GM13976 (cell line): Measurements from ENCODE around the gene C11orf98.
"Not testable (repeated sequence)": the region's sequence is repeated elsewhere in the genome, so short reads cannot be mapped to it uniquely, and the experiment has no call there.

Experiments
- DNase-seq: peaks from one replicate; pipeline ENCODE4 v3.0.0; 2012; ENCODE audit warnings: low spot score
- in situ Hi-C: fragments of 300-500 bp; cut with MboI; formaldehyde crosslinking; loops from one replicate; pipeline ENCODE4 v1.12.0; 2022; ENCODE audit warnings: low sequenced_read_pairs, mixed read lengths, inconsistent platforms; ENCODE audit not compliant: unreplicated experiment
- TF ChIP-seq, protein P1 (sequence below): IDR thresholded peaks from 2 replicates; pipeline ENCODE4 v1.5.1; 2012; ENCODE audit warnings: borderline replicate concordance, mild to moderate bottlenecking; ENCODE audit not compliant: insufficient read depth; ENCODE audit errors: extremely low read depth, missing control alignments, control extremely low read depth

The C11orf98 gene

DNA sequence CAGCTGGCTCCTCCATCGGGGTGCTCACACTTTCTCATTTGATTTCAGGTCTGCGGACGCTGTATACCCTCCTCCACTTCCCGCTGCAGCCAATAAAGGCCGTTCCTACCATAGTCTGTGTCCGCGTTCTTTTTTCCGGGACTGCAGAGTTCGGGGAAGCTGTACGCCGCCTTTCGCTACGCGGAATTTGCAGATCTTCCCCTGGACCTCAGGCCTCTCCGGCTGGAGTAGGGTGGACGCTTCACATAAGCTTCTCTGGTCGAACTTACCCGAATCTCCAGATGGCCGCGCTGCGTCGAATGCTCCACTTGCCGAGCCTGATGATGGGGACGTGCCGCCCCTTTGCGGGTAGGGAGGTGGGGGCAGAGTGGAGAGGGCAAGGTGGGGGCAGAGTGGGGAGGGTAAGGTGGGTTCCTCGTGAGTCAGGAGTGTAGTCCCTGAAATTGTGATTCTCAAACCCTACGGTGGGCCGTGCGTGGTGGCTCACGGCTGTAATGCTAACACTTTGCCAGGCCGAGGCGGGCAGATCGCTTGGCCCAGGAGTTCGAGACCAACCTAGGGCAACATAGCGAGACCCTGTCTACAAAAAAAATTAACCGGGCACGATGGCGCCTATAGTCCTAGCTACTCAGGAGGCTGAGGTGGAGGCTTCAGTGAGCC lies 719 bp upstream of the C11orf98 start:
- TF ChIP-seq, protein P1, sequence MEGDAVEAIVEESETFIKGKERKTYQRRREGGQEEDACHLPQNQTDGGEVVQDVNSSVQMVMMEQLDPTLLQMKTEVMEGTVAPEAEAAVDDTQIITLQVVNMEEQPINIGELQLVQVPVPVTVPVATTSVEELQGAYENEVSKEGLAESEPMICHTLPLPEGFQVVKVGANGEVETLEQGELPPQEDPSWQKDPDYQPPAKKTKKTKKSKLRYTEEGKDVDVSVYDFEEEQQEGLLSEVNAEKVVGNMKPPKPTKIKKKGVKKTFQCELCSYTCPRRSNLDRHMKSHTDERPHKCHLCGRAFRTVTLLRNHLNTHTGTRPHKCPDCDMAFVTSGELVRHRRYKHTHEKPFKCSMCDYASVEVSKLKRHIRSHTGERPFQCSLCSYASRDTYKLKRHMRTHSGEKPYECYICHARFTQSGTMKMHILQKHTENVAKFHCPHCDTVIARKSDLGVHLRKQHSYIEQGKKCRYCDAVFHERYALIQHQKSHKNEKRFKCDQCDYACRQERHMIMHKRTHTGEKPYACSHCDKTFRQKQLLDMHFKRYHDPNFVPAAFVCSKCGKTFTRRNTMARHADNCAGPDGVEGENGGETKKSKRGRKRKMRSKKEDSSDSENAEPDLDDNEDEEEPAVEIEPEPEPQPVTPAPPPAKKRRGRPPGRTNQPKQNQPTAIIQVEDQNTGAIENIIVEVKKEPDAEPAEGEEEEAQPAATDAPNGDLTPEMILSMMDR = no peak
- in situ Hi-C loops = no loop called here
- DNase-seq = peak; percentile 62

- in situ Hi-C loops = no loop called here
- TF ChIP-seq, protein P1 = no peak
- peak; percentile 74 for DNase-seq
These were observed 470 bp downstream of the C11orf98 start for GRCh38 chr11:62664405-62665074.

DNA sequence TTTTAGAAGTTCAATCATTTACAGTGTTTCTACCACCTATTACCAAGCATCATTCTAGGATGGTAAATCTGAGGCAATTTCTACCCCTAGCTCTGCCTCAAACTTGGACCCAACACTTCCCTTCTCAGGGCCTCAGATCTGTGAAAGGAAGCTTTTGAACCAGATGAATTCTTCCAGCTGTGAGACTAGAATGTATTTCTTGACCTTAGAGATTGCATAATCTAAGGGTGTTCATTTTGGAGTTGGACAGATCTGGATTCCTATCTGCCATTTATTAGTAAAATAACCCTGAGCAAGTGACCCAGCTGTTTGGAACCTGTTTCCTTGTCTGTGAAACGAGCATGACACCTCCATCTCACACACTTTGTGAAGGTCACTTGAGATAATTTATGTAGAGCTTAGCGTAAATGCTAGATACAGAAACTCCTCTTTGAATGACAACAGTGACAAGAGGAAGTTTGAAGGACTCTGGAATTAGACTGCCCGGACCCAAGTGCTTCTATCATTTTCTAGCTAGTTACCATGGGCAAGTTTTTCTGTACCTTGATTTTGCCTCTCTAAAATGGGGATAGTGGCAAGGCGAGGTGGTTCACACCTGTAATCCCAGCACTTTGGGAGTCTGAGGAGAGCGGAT lies 8.1 kb downstream of the C11orf98 start:
- no peak for DNase-seq
- TF ChIP-seq, protein P1 = no peak
- in situ Hi-C loops = no loop called here

DNA sequence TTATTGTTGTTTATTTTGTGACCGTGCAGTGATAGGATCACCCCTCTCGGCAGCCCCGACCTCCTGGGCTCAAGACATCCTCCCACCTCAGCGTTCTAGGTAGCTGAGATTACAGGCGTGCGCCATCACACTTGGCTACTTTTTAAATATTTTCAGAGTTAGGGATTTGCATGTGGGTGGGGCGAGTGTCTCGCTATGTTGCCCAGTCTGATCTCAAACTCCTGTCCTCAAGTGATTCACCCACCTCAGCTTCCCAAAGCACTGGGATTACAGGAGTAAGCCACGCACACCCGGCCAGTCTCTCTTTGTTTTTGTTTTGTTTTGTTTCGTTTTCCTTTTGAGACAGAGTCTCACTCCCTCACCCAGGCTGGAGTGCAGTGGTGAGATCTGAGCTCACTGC lies 10.7 kb downstream of the C11orf98 start:
- TF ChIP-seq, protein P1 = no peak
- in situ Hi-C loops = no loop called here
- DNase-seq = no peak

DNA sequence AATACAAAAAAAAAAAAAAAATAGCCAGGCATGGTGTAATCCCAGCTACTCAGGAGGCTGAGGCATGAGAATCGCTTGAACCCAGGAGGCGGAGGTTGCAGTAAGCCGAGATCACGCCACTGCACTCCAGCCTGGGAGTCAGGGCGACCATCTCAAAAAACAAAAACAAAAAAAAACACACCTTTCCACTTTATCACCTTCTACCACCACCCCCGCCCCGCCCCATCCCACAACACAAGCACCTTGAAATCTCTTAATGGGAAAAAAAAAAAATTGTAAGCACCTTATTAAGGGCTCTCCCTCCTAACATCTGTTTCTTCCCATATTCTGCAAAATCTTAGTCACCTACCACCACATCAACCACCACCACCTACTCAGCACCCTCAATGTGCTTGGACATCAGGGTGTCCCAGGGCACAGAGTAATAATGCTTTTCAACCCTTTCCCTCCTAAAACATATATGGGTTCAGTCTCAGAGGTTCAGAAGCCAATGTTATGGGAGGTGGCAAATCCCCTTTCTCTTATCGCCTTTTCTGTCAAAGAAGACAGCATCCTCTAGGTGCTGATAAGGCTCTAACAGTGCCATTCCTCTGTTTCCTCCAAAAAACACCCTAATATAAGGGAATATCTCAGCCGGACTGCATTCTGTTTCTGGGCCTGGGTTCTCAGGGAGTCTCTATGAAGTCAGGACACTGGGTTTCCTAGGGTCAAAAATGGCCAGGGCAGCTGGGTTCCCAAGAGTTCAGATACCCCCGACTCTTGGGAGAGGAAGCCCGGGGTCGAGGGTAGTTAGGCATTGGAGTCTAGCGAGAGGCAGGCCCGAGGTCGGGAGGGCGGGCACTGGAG lies 12.6 kb downstream of the C11orf98 start:
- no peak for DNase-seq
- in situ Hi-C loops = no loop called here
- TF ChIP-seq, protein P1 = no peak

GRCh38 chr11:62650283-62650682 lies 14.7 kb downstream of the C11orf98 start:
- DNase-seq, in situ Hi-C loops: not testable (repeated sequence)

DNA sequence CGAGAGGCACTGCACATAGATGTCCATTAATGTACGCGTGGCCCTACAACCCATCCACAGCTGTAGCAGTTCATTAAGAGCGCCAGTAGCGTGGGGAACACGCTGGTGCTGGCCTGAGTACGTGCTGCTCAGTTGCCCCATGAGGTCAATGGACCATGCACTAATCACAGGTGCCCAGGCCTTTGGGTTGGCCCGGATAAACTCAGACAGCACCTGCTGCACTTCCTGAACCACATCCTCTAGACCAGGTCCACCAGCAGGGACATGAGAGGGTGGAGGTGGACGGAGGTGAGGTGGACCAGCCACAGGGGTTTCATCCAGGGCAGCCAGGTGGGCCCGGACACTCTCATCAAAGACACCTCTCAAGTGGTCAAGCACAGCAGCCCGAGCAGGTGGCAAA lies 15.5 kb downstream of the C11orf98 start:
- in situ Hi-C loops = no loop called here
- TF ChIP-seq, protein P1 = no peak
- DNase-seq = no peak
